HG02852 (cell line): ENCODE measurements around the gene TRIM23.
A peak's percentile ranks its signal among the peaks of the same experiment; 100 is the strongest.

Source experiments
- ATAC-seq: cut with Tn5 transposase; IDR thresholded peaks from one replicate; pipeline ENCODE4 v1.9.1; 2021; ENCODE audit warnings: mild to moderate bottlenecking, moderate library complexity; ENCODE audit not compliant: unreplicated experiment

The TRIM23 gene

GRCh38 chr5:65570598-65571226 is 53.4 kb downstream of the TRIM23 start:
- no peak for ATAC-seq

GRCh38 chr5:65566505-65566904 is 57.6 kb downstream of the TRIM23 start:
- ATAC-seq, result no peak

- no peak for ATAC-seq
Measured at GRCh38 chr5:65563777-65564176, 60.4 kb downstream of the TRIM23 start.

- peak; percentile 99 for ATAC-seq
Measured at GRCh38 chr5:65562731-65563701, 61.1 kb downstream of the TRIM23 start, which contains the start of the genes CENPK and PPWD1. TSS of gene CENPK (minus strand) at chr5:65563168. CDS start at chr5:65554907, 8,261 bp downstream. TSS of gene PPWD1 (plus strand) at chr5:65563296. CDS start at chr5:65563311, 15 bp downstream.

- ATAC-seq, result no peak
Measured at GRCh38 chr5:65556718-65557117, 67.4 kb downstream of the TRIM23 start.

GRCh38 chr5:65556181-65556580 is 68.0 kb downstream of the TRIM23 start:
- ATAC-seq, result no peak

- ATAC-seq, result no peak
Measured at GRCh38 chr5:65555287-65555686, 68.8 kb downstream of the TRIM23 start.

- ATAC-seq, result no peak
Measured at GRCh38 chr5:65553941-65554340, 70.2 kb downstream of the TRIM23 start.

GRCh38 chr5:65548281-65548680 is 75.9 kb downstream of the TRIM23 start:
- no peak for ATAC-seq

GRCh38 chr5:65546141-65546540 is 78.0 kb downstream of the TRIM23 start:
- no peak for ATAC-seq

- no peak for ATAC-seq
Measured at GRCh38 chr5:65544473-65544872, 79.7 kb downstream of the TRIM23 start.

- no peak for ATAC-seq
Measured at GRCh38 chr5:65539827-65540226, 84.3 kb downstream of the TRIM23 start.
